Effector memory CD4-positive, alpha-beta T cell (primary cell): Measurements from ENCODE around the gene CHST5.

Source experiments
- DNase-seq, 3 donors: peaks; one replicate each; pipeline ENCODE4 v3.0.0-alpha.2; 2020
- H3K27ac ChIP-seq: 2 replicates; pipeline ENCODE4 v1.7.0; 2013; ENCODE audit warnings: mild to moderate bottlenecking, low read length, moderate library complexity; ENCODE audit not compliant: insufficient read depth, poor library complexity, severe bottlenecking
- H3K27me3 ChIP-seq: replicated peaks from 2 replicates; pipeline ENCODE4 v1.7.0; 2013; ENCODE audit warnings: mild to moderate bottlenecking, low read length; ENCODE audit not compliant: insufficient read depth, control insufficient read depth, poor library complexity, severe bottlenecking
- H3K36me3 ChIP-seq: 2 replicates; pipeline ENCODE4 v1.7.0; 2013; ENCODE audit warnings: mild to moderate bottlenecking, low read length, moderate library complexity; ENCODE audit not compliant: control insufficient read depth, insufficient read depth
- H3K4me1 ChIP-seq: 2 replicates; pipeline ENCODE4 v1.7.0; 2013; ENCODE audit warnings: low read length, mild to moderate bottlenecking; ENCODE audit not compliant: control insufficient read depth, insufficient read depth, poor library complexity, severe bottlenecking
- H3K4me3 ChIP-seq: 2 replicates; pipeline ENCODE4 v1.7.0; 2013; ENCODE audit warnings: low read length, low read depth, mild to moderate bottlenecking; ENCODE audit not compliant: insufficient read depth, poor library complexity, severe bottlenecking
- H3K9me3 ChIP-seq: 2 replicates; pipeline ENCODE4 v1.7.0; 2013; ENCODE audit warnings: mild to moderate bottlenecking, low read length, moderate library complexity; ENCODE audit not compliant: control insufficient read depth

CHST5 gene

GRCh38 chr16:75494661-75495075 is 41.2 kb downstream of the CHST5 start:
- H3K4me1 ChIP-seq = peaks cover 8% of the 10 kb centered on the region
- no peaks in the 10 kb centered on the region for H3K9me3 ChIP-seq
- no peak for DNase-seq
- peaks cover 9% of the 10 kb centered on the region for H3K27me3 ChIP-seq
- H3K27ac ChIP-seq = no peak overlapping the region
- H3K36me3 ChIP-seq = no peaks in the 10 kb centered on the region
- peak overlapping the region; percentile 35 for H3K4me3 ChIP-seq

GRCh38 chr16:75494184-75494583 is 41.7 kb downstream of the CHST5 start:
- Histone ChIP-seq H3K9me3 (no peaks in the 10 kb centered on the region), H3K4me1 (peaks cover 8% of the 10 kb centered on the region), H3K27me3 (peaks cover 9% of the 10 kb centered on the region), H3K36me3 (no peaks in the 10 kb centered on the region), H3K4me3 (no peak overlapping the region), H3K27ac (no peak overlapping the region)
- no peak for DNase-seq

- no peak overlapping the region for H3K27ac ChIP-seq
- peaks cover 8% of the 10 kb centered on the region for H3K4me1 ChIP-seq
- no peak for DNase-seq
- no peaks in the 10 kb centered on the region for H3K36me3 ChIP-seq
- no peaks in the 10 kb centered on the region for H3K9me3 ChIP-seq
- H3K27me3 ChIP-seq = peaks cover 9% of the 10 kb centered on the region
- H3K4me3 ChIP-seq = no peak overlapping the region
These were observed 44.0 kb downstream of the CHST5 start for GRCh38 chr16:75491876-75492275.

- Histone ChIP-seq H3K27ac (no peak overlapping the region), H3K9me3 (no peaks in the 10 kb centered on the region), H3K36me3 (no peaks in the 10 kb centered on the region), H3K27me3 (no peaks in the 10 kb centered on the region), H3K4me3 (no peak overlapping the region), H3K4me1 (no peaks in the 10 kb centered on the region)
- DNase-seq = no peak
These were observed 47.6 kb downstream of the CHST5 start for GRCh38 chr16:75488322-75488721.

- no peaks in the 10 kb centered on the region for H3K36me3 ChIP-seq
- no peaks in the 10 kb centered on the region for H3K27me3 ChIP-seq
- H3K9me3 ChIP-seq = no peaks in the 10 kb centered on the region
- no peaks in the 10 kb centered on the region for H3K4me1 ChIP-seq
- no peak overlapping the region for H3K4me3 ChIP-seq
- no peak overlapping the region for H3K27ac ChIP-seq
- no peak for DNase-seq
These were observed 49.1 kb downstream of the CHST5 start for GRCh38 chr16:75486676-75487313.

- Histone ChIP-seq H3K27ac (no peak overlapping the region), H3K27me3 (no peaks in the 10 kb centered on the region), H3K4me3 (no peak overlapping the region), H3K36me3 (no peaks in the 10 kb centered on the region), H3K4me1 (no peaks in the 10 kb centered on the region), H3K9me3 (no peaks in the 10 kb centered on the region)
- no peak for DNase-seq
These were observed 49.8 kb downstream of the CHST5 start for GRCh38 chr16:75486014-75486675.

- H3K9me3 ChIP-seq = no peaks in the 10 kb centered on the region
- no peaks in the 10 kb centered on the region for H3K4me1 ChIP-seq
- no peak overlapping the region for H3K27ac ChIP-seq
- no peak overlapping the region for H3K4me3 ChIP-seq
- H3K27me3 ChIP-seq = no peaks in the 10 kb centered on the region
- no peak for DNase-seq
- no peaks in the 10 kb centered on the region for H3K36me3 ChIP-seq
These were observed 50.5 kb downstream of the CHST5 start for GRCh38 chr16:75485230-75486013.

- Histone ChIP-seq H3K27ac (no peak overlapping the region), H3K4me1 (no peaks in the 10 kb centered on the region), H3K9me3 (no peaks in the 10 kb centered on the region), H3K27me3 (no peaks in the 10 kb centered on the region), H3K4me3 (no peak overlapping the region), H3K36me3 (no peaks in the 10 kb centered on the region)
- no peak for DNase-seq
These were observed 52.7 kb downstream of the CHST5 start for GRCh38 chr16:75483222-75483621.

- Histone ChIP-seq H3K9me3 (no peaks in the 10 kb centered on the region), H3K4me3 (no peak overlapping the region), H3K4me1 (no peaks in the 10 kb centered on the region), H3K27me3 (no peaks in the 10 kb centered on the region), H3K27ac (no peak overlapping the region), H3K36me3 (no peaks in the 10 kb centered on the region)
- no peak for DNase-seq
These were observed 53.3 kb downstream of the CHST5 start for GRCh38 chr16:75482434-75483205.
